NT2/D1 (cell line): Measurements from ENCODE around the gene MRPL14.

Experiments used
- SUZ12 ChIP-seq: IDR thresholded peaks from 2 replicates; pipeline ENCODE4 v1.6.1; 2011; ENCODE audit not compliant: insufficient read length, insufficient read depth; ENCODE audit errors: extremely low read depth
- YY1 ChIP-seq: IDR thresholded peaks from 2 replicates; pipeline ENCODE4 v1.6.1; 2011; ENCODE audit not compliant: insufficient read length, insufficient read depth

DNA sequence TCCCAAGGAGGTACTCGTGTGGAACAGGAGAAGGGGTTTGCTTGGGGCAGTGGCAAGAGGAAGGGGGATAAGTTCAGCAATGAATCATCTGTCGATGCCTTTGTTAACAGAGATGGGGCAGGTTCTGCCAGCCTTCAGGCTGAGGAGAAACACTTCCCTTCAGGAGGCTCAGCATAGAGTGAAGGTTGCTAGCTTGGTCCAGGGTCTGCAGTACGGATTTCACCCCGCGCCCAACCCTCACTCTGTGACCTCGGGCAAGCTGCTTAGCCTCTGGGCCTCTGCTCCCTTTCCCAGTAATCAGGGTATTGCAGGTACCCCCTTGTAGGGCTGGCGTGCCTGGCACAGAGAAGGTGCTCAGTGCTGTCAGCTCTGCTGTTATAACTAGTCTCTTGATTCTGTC is 38.9 kb upstream of the MRPL14 start:
- TF ChIP-seq SUZ12 (no peak), YY1 (no peak)
